IMR-90 (cell line): ENCODE data around the gene SNX1. TPM values are rescaled to one million over a fixed set of nuclear protein-coding genes. Genes with fewer than 3 reads are reported as not detected.

Experiments
- ATAC-seq: fragments of 200-7000 bp; cut with Tn5 transposase; 2 replicates; pipeline ENCODE4 v1.9.1; 2020; ENCODE audit warnings: low read depth, mild to moderate bottlenecking, moderate library complexity
- BruUV-seq: library from RNA; stranded (reverse); fragments of 400-500 nt; replicated peaks from 2 replicates; lab custom pipeline; 2021; lab: Mats Ljungman, UMichigan
- CTCF ChIA-PET: fragments of 300-600 bp; formaldehyde crosslinking; extraction: SDS; loops from one replicate; lab custom pipeline; 2021; ENCODE audit warnings: antibody characterized with exemption; lab: Yijun Ruan, JAX
- POLR2A ChIA-PET: fragments of 300-600 bp; sonication (Branson Sonifier 250); formaldehyde crosslinking; loops from one replicate; lab custom pipeline; 2022; ENCODE audit warnings: antibody characterized with exemption; ENCODE audit not compliant: unreplicated experiment; lab: Charles Lee
- DNase-seq: peaks from one replicate; pipeline ENCODE4 v3.0.0; 2013
- H2AFZ ChIP-seq: replicated peaks from 2 replicates; pipeline ENCODE3; 2013; ENCODE audit warnings: low read length, mild to moderate bottlenecking; ENCODE audit not compliant: poor library complexity
- H2AK5ac ChIP-seq: 2 replicates; pipeline ENCODE4 v1.6.1; 2013; ENCODE audit warnings: low read depth, low read length, inconsistent platforms
- H2AK9ac ChIP-seq: replicated peaks from 2 replicates; pipeline ENCODE3; 2013; ENCODE audit warnings: mild to moderate bottlenecking, low read depth, low read length, moderate library complexity; ENCODE audit not compliant: poor library complexity
- H2BK120ac ChIP-seq: 2 replicates; pipeline ENCODE4 v1.6.1; 2013; ENCODE audit warnings: low read depth, low read length, inconsistent platforms
- H2BK15ac ChIP-seq: 3 replicates; pipeline ENCODE4 v1.6.1; 2013; ENCODE audit warnings: low read depth, low read length, inconsistent platforms
- H2BK20ac ChIP-seq: 2 replicates; pipeline ENCODE4 v1.6.1; 2013; ENCODE audit warnings: low read depth, mild to moderate bottlenecking, inconsistent platforms, low read length, moderate library complexity
- H2BK5ac ChIP-seq: 2 replicates; pipeline ENCODE4 v1.6.1; 2013; ENCODE audit warnings: mild to moderate bottlenecking, low read depth, low read length, inconsistent platforms; ENCODE audit not compliant: poor library complexity, severe bottlenecking
- H3K14ac ChIP-seq: replicated peaks from 2 replicates; pipeline ENCODE4 v1.6.1; 2013; ENCODE audit warnings: low read depth, low read length, inconsistent platforms
- H3K18ac ChIP-seq: 2 replicates; pipeline ENCODE4 v1.6.1; 2013; ENCODE audit warnings: low read depth, low read length, control low read depth
- H3K23ac ChIP-seq: 2 replicates; pipeline ENCODE4 v1.6.1; 2013; ENCODE audit warnings: low read depth, low read length, inconsistent platforms
- H3K27ac ChIP-seq: 2 replicates; pipeline ENCODE4 v1.5.1; 2013; ENCODE audit warnings: mild to moderate bottlenecking, control low read depth, low read length; ENCODE audit not compliant: insufficient read depth
- H3K27me3 ChIP-seq: 2 replicates; pipeline ENCODE4 v1.6.1; 2013; ENCODE audit warnings: low read length; ENCODE audit not compliant: control insufficient read depth, insufficient read depth
- H3K36me3 ChIP-seq: 2 replicates; pipeline ENCODE4 v1.6.1; 2013; ENCODE audit warnings: low read length, mixed read lengths; ENCODE audit not compliant: control insufficient read depth, insufficient read depth
- H3K4ac ChIP-seq: 2 replicates; pipeline ENCODE4 v1.6.1; 2013; ENCODE audit warnings: low read depth, low read length, inconsistent platforms
- H3K4me1 ChIP-seq: 2 replicates; pipeline ENCODE4 v1.6.1; 2013; ENCODE audit warnings: low read length, mixed read lengths; ENCODE audit not compliant: control insufficient read depth, insufficient read depth
- H3K4me2 ChIP-seq: 2 replicates; pipeline ENCODE4 v1.6.1; 2013; ENCODE audit warnings: low read depth, mild to moderate bottlenecking, control low read depth, low read length, moderate library complexity
- H3K4me3 ChIP-seq: 2 replicates; pipeline ENCODE4 v1.5.1; 2013; ENCODE audit warnings: low read depth, mild to moderate bottlenecking, control low read depth, low read length, moderate library complexity; ENCODE audit not compliant: insufficient read depth
- H3K56ac ChIP-seq: 2 replicates; pipeline ENCODE4 v1.6.1; 2013; ENCODE audit warnings: low read length, inconsistent platforms; ENCODE audit not compliant: insufficient read depth; ENCODE audit errors: extremely low read depth
- H3K79me1 ChIP-seq, 2 experiments: 2 replicates each; pipeline ENCODE4 v1.6.1; 2013; ENCODE audit warnings: low read length in 2 of 2, inconsistent platforms in 1 of 2, low read depth in 1 of 2
- H3K9ac ChIP-seq: 2 replicates; pipeline ENCODE4 v1.6.1; 2013; ENCODE audit warnings: low read depth, low read length, control low read depth
- H3K9me1 ChIP-seq: 2 replicates; pipeline ENCODE4 v1.6.1; 2013; ENCODE audit warnings: low read length, inconsistent platforms; ENCODE audit not compliant: insufficient read depth
- H3K9me3 ChIP-seq: 2 replicates; pipeline ENCODE4 v1.6.1; 2013; ENCODE audit warnings: low read length; ENCODE audit not compliant: control insufficient read depth, insufficient read depth
- H4K20me1 ChIP-seq: 2 replicates; pipeline ENCODE4 v1.6.1; 2013; ENCODE audit warnings: low read length, inconsistent platforms; ENCODE audit not compliant: insufficient read depth
- H4K5ac ChIP-seq: 2 replicates; pipeline ENCODE4 v1.6.1; 2013; ENCODE audit warnings: mild to moderate bottlenecking, low read depth, low read length, control low read depth
- H4K8ac ChIP-seq, 2 experiments: 2 replicates each; pipeline ENCODE4 v1.6.1; 2013; ENCODE audit warnings: low read depth in 2 of 2, low read length in 2 of 2, control low read depth in 1 of 2, inconsistent platforms in 1 of 2
- H4K91ac ChIP-seq: 2 replicates; pipeline ENCODE4 v1.6.1; 2013; ENCODE audit warnings: low read depth, low read length, inconsistent platforms; ENCODE audit not compliant: insufficient read depth
- BHLHE40 ChIP-seq: fragments of 150-350 bp; IDR thresholded peaks from 2 replicates; pipeline ENCODE4 v1.6.1; 2016; ENCODE audit warnings: mild to moderate bottlenecking, low read depth, low read length
- CHD1 ChIP-seq: IDR thresholded peaks from 2 replicates; pipeline ENCODE4 v1.6.1; 2012; ENCODE audit warnings: low read depth, low read length, improper control_type of control experiment
- FOS ChIP-seq: fragments of 150-350 bp; IDR thresholded peaks from 2 replicates; pipeline ENCODE4 v1.6.1; 2016; ENCODE audit warnings: low read depth, low read length
- MAFK ChIP-seq: IDR thresholded peaks from 2 replicates; pipeline ENCODE4 v1.6.1; 2012; ENCODE audit warnings: low read depth, low read length, improper control_type of control experiment
- MXI1 ChIP-seq: IDR thresholded peaks from 2 replicates; pipeline ENCODE4 v1.6.1; 2012; ENCODE audit warnings: low read depth, mild to moderate bottlenecking, low read length, moderate library complexity, borderline replicate concordance
- POLR2A ChIP-seq: IDR thresholded peaks from 2 replicates; pipeline ENCODE4 v1.6.1; 2012; ENCODE audit warnings: mild to moderate bottlenecking, low read depth, low read length
- RCOR1 ChIP-seq: IDR thresholded peaks from 2 replicates; pipeline ENCODE4 v1.6.1; 2012; ENCODE audit warnings: mild to moderate bottlenecking, low read length, improper control_type of control experiment; ENCODE audit not compliant: insufficient replicate concordance
- WGBS, 2 experiments: methylation state at CpG; one replicate each; pipeline versions ENCODE4 v1.1.5 to v1.1.7; 2013; ENCODE audit warnings: missing lambda C conversion rate in 2 of 2; ENCODE audit not compliant: insufficient read length in 1 of 2; ENCODE audit errors: extremely low coverage in 2 of 2; 5-methylcytosine and 5-hydroxymethylcytosine counted together
- dilution Hi-C: fragments of 300-500 bp; cut with HindIII; formaldehyde crosslinking; loops from one replicate; pipeline ENCODE4 v1.14.3; 2018; ENCODE audit warnings: low sequenced_read_pairs; ENCODE audit not compliant: unreplicated experiment
- in situ Hi-C: fragments of 300-500 bp; cut with MboI; formaldehyde crosslinking; loops from 3 replicates; pipeline ENCODE4 v1.14.3; 2019; ENCODE audit warnings: low sequenced_read_pairs, inconsistent platforms, mixed read lengths
- intact Hi-C: fragments of 100-400 bp; cut with micrococcal nuclease; formaldehyde crosslinking; loops from 2 replicates; pipeline ENCODE4 v1.10.0; 2022
- polyA plus RNA-seq, 3 experiments: library from polyadenylated mRNA; depleted of rRNA; stranded (reverse); fragments of >200 nt; gene quantifications; 2 replicates each; pipeline ENCODE4 v1.2.3, GENCODE V29; 2012; ENCODE audit warnings: low replicate concordance in 1 of 3
- total RNA-seq: library from RNA; depleted of rRNA; stranded (reverse); fragments of >200 nt; gene quantifications from 2 replicates; pipeline ENCODE4 v1.2.3, GENCODE V29; 2012
- TF ChIP-seq, protein P1 (sequence below): conservative IDR thresholded peaks from 2 replicates; pipeline ENCODE4 v1.5.1; 2012; ENCODE audit warnings: mild to moderate bottlenecking, low read depth, low read length, improper control_type of control experiment

The SNX1 gene
- total and polyA plus RNA-seq, 2 of the 4 experiments (the other 2 are of a cell fraction) = 35.3 to 72.3 TPM

DNA sequence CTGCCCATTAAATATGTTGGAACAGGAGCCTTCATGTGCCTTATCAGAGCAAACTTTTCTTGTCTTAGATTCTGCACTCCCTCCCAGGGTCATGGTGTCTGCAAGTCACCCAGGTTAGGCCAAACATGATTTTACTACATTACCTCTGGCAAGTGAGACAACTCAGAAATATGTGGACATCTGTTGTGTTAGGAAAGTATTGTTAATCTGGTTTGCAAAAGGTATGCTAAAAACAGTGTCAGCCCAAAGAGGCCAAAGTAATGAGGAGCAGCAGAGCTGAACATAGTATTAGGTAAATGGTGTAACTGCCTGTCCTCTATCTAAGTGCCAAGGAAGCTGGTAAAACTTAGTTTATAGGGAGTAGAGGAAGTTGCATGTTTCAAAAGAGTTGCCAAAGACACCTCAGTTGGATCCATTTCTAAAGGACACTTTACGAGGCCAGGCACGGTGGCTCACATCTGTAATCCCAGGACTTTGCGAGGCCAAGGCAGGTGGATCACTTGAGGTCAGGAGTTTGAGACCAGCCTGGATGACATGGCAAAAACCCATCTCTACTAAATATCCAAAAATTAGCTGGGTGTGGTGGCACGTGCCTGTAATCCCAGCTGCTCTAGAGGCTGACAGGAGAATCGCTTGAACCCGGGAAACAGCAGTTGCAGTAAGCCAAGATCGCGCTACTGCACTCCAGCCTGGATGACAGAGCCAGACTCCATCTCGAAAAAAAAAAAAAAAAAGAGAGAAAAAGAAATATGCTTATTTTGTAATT, 89.5 kb downstream of the SNX1 start:
- Histone ChIP-seq H3K23ac (no peak overlapping the region), H3K18ac (no peak overlapping the region), H3K4me1 (no peaks in the 10 kb centered on the region), H3K9ac (no peak overlapping the region), H3K27ac (no peak overlapping the region), H2BK15ac (no peak overlapping the region), H3K4me2 (no peak overlapping the region), H3K27me3 (no peaks in the 10 kb centered on the region), H2AK5ac (no peak overlapping the region), H3K4me3 (no peak overlapping the region), H2BK5ac (no peak overlapping the region), H2BK20ac (no peak overlapping the region), H3K9me1 (no peaks in the 10 kb centered on the region; the same call in 1 of the 2 replicates), H4K5ac (no peak overlapping the region), H3K9me3 (no peaks in the 10 kb centered on the region), H2AFZ (no peak overlapping the region), H3K56ac (no peak overlapping the region), H4K20me1 (no peaks in the 10 kb centered on the region), H3K4ac (no peak overlapping the region), H3K36me3 (peaks cover 20% of the 10 kb centered on the region), H2BK120ac (no peak overlapping the region), H3K79me1 (no peaks in the 10 kb centered on the region; a peak in 1 of 4 replicates), H2AK9ac (no peak overlapping the region), H3K14ac (no peak overlapping the region), H4K8ac (no peak overlapping the region), H4K91ac (no peak overlapping the region)
- dilution Hi-C loops (no loop called here), intact Hi-C loops (no loop called here), in situ Hi-C loops (loop anchor here (25.0 kb wide), 1 partner anchor 477 kb away; no protein-coding TSS in a partner anchor)
- ATAC-seq (no peak), DNase-seq (no peak)
- CTCF ChIA-PET = no interaction called here
- POLR2A ChIA-PET = interaction anchor here (0.7 kb wide), 1 partner anchor 152 kb away, joined by 7 read pairs; no protein-coding TSS in a partner anchor
- TF ChIP-seq FOS = no peak
- TF ChIP-seq MAFK = no peak
- no peak for TF ChIP-seq RCOR1
- TF ChIP-seq, protein P1, sequence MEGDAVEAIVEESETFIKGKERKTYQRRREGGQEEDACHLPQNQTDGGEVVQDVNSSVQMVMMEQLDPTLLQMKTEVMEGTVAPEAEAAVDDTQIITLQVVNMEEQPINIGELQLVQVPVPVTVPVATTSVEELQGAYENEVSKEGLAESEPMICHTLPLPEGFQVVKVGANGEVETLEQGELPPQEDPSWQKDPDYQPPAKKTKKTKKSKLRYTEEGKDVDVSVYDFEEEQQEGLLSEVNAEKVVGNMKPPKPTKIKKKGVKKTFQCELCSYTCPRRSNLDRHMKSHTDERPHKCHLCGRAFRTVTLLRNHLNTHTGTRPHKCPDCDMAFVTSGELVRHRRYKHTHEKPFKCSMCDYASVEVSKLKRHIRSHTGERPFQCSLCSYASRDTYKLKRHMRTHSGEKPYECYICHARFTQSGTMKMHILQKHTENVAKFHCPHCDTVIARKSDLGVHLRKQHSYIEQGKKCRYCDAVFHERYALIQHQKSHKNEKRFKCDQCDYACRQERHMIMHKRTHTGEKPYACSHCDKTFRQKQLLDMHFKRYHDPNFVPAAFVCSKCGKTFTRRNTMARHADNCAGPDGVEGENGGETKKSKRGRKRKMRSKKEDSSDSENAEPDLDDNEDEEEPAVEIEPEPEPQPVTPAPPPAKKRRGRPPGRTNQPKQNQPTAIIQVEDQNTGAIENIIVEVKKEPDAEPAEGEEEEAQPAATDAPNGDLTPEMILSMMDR = no peak
- TF ChIP-seq MXI1 = no peak
- TF ChIP-seq CHD1 = no peak
- no peak for TF ChIP-seq BHLHE40
- TF ChIP-seq POLR2A = no peak
- TSS peak; percentile 17 for BruUV-seq
- WGBS, 2 experiments = 88% methylated on average over 3 of the region's 9 CpGs; no CpG with 5 or more reads in 1 of the 2 experiments
